GM21723 (cell line): Measurements from ENCODE around the gene BEST3.
"Not testable (repeated sequence)": the region's sequence is repeated elsewhere in the genome, so short reads cannot be mapped to it uniquely, and the experiment has no call there.

Experiments used
- ATAC-seq: cut with Tn5 transposase; IDR thresholded peaks from one replicate; pipeline ENCODE4 v1.9.1; 2021; ENCODE audit warnings: mild to moderate bottlenecking, moderate library complexity; ENCODE audit not compliant: unreplicated experiment

The BEST3 gene

DNA sequence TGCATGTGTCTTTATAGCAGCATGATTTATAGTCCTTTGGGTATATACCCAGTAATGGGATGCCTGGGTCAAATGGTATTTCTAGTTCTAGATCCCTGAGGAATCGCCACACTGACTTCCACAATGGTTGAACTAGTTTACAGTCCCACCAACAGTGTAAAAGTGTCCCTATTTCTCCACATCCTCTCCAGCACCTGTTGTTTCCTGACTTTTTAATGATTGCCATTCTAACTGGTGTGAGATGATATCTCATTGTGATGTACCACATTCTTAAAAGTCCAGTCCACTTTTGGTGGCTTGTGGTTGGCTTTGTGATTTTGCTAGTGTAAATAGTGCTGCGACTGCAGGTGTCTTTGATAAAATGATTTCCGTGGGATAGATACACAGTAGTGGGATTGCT lies 94.8 kb downstream of the BEST3 start:
- ATAC-seq, result not testable (repeated sequence)
